Epidermal melanocyte (primary cell): ENCODE data around the gene TLR6.
"Not testable (repeated sequence)": the region's sequence is repeated elsewhere in the genome, so short reads cannot be mapped to it uniquely, and the experiment has no call there.

Experiments
- DNase-seq: peaks from one replicate; pipeline ENCODE4 v3.0.0; 2011; ENCODE audit warnings: low spot score; ENCODE audit not compliant: insufficient read length

The TLR6 gene

DNA sequence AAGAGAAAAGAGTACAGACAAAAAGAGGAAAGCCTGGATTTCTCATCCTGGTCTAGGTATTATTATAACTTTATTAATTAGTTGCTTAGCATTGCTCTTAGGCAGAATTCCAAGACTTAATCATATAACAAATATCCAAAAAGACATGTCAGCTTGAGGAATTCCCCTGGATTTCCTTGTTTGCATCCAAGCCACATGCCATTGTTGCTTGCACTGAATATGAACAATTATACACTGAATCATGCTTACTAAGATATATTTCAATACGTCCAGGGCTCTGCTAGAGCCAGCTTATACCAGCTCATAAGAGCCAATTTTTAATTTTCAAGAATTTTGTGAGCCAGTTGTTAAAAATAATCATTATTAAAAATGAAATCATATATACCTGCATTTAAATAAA is 68.3 kb downstream of the TLR6 start:
- no peak for DNase-seq

DNA sequence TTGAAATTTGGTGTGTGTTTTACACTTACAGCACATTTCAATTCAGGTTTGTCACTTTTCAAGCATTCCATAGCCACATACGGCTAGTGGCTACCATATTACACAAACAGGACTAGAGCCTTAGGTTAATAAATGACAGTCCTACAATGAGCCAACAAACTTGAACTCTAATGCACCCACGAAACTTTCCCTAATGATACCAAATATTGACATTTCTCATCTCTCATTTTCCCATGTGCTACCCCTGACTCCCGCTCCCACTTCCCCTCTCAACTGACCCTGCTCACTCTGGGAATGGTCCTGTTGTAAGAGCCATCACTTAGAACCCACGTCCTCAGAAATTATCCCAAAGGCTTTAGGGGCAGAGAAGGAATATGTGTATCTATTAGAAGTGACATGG is 68.9 kb downstream of the TLR6 start:
- DNase-seq, result no peak

DNA sequence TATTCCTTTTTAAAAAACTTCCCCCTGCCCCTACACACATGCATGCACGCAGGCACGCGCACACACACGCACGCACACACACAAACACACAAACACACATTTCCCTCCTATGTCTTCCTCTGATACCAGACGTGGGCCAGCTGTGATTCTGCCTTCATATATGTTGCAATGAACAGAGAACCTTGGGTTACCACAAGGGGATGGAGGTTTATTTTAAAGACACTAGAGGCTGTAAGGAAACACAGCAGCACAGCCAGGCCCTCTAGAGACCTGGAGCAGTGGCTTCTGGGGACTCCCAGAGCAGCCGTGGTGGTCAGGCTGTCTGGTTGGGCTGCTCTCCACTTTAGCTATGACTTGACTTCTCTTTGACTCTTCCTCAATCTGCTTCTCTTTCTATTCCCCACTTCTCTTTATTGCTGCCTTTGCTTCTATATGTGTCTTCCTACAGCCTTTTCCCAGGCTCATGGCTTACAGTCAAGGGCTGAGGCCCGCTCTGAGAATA is 70.7 kb downstream of the TLR6 start:
- DNase-seq, result no peak

DNA sequence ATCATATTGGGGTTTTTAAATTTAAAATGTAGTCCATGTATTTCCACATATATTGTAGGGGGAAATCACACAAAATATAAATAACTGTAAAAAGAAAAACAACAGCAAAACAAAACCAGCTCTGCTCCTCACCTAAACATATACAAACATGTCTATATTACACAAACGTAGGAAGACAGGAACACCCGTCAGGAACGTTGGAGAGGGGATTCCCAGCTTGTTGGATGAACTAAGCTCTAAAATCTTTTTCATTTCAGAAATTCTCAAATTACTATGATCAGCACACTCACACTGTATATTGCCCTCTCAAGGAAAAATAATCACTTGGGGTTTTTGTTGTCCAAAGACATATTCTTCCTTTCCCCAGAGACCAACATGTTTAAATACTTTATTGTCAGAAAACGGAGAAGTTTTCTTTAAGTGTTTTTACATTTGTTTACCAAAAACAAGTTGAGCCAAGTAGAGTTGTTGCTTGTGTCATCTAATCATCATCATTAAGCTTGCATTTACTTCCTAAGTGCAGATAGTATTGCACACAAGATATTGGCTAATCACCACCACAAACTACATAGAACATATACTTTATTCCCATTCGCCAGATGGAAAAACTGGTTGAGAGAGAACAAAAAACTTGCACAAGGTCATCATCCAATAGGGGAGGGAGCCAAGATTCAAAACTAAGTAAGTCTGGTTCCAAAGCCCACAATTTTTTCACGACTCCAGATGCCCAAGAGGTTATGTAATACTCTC is 71.4 kb downstream of the TLR6 start:
- no peak for DNase-seq

DNA sequence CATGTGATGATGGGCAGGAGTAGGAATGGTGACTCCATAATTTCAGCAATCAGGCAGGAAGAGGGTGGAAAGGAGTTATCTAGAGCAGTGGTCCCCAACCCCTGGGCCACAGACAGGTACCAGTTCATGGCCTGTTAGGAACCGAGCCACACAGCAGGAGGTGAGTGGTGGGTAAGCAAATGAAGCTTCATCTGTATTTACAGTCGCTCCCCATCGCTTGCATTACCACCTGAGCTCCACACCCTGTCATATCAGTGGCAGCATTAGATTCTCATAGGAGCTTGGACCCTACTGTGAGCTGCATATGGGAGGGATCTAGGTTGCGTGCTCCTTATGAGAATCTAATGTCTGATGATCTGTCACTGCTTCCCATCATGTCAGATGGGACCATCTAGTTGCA is 72.5 kb downstream of the TLR6 start:
- DNase-seq, result no peak

DNA sequence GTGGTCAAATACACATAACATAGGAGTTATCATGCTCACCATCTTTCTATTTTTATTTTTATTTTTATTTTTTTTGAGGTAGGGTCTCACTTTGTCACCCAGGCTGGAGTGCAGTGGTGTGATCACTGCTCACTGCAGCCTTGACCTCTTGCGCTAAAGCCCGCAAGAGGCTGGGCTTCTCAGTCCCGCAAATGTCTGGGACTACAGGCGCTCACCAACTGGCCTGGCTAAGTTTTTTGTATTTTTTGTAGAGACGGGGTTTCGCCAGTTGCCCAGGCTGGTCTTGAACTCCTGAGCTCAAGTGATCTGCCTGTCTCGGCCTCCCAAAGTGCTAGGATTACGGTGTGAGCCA is 73.5 kb downstream of the TLR6 start:
- no peak for DNase-seq

DNA sequence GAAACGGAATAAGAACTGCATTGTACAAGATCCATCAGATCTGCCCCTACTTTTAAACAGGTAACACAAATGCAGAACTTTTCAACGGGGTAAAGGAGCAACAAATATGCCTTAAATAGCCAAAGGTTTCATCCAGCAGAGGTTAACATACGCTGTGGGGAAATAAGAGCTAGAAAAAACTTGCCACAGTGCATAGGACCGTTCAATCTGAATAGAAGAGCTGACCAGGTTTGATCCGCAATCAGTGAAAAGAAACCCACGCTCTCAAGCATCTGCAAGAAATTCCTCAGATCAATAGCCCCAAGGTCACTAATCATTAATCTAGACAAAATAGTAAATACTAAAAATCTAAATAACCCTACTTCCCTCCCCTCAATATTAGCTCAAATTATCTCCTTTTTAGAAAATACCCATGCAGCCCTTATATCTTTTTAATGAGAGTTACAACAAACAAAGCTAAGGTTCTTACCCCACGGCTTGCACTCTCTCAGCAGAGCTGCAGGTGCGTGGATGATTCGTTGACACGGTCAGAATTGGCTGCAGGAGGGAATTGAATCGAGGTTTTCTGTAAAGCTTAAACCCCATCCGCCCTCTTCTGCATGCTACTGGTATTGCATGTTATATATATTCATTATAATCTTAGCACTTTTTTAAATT is 74.0 kb downstream of the TLR6 start, which contains the start of gene TLR10:
TLR10 (minus strand) TSS at position 539 of the 657 bp plus-strand sequence. CDS start 7,400 bp downstream, outside the sequence.
- DNase-seq, result peak; percentile 27

DNA sequence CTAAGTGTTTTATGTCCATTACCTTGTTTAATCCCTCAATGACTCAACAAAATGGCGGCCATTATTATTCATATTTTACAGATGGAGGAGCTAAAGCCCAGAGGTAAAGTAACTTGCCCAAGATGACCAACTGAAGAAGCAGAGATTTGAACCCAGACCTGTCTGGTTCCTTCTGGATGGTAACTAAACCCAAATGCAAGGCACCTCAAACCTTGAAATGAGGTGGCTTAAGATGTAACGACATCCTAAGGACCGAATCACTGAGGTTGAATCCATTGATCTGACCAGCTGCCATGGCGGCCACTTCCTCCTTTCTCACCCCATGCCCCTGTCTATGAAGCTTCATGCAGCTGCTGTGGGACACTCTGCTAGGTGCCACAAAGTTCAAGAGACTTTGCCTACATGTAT is 74.8 kb downstream of the TLR6 start:
- no peak for DNase-seq

DNA sequence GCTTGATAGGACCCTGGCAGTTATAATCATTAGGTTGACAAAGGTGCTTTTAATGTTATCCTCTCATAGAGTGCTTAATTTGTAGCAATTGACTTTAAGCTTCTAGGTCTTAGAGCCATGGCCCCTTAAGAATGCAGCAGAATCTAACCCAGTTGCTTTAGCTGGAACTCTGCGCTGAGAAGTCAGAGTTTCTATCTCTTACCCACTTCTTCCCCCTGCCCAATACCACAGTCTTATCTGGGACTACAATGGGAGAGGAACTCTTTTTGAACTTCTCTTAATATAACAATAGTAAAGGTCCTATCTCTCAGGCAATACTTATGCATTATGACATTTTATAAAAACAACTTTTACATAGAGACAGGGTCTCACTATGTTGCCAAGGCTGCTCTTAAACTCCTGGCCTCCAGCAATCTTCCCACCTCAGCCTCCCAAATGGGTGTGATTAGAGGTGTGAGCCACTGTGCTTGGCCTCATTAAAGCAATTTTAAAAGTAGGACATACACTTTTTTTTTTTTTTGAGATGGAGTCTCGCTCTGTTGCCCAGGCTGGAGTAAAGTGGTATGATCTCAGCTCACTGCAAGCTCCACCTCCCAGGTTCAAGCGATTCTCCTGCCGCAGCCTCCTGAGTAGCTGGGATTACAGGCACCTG is 75.7 kb downstream of the TLR6 start:
- DNase-seq, result no peak

DNA sequence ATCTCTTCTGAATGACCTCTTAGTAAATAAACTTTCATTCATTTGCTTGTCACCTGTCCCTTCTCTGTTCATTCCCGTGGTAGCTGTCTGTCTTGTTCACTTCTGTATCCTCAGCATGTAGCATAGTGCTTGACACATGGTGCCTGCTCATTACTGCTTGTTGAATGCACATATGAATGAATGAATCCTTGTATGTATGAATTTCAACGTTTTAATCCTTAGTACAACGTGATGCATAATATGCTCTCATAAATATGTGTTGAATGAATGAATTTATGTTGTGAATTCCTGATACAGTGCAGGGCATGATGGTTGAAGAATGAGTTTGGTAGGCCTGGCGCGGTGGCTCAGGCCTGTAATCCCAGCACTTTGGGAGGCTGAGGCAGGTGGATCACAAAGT is 76.8 kb downstream of the TLR6 start:
- DNase-seq, result no peak

DNA sequence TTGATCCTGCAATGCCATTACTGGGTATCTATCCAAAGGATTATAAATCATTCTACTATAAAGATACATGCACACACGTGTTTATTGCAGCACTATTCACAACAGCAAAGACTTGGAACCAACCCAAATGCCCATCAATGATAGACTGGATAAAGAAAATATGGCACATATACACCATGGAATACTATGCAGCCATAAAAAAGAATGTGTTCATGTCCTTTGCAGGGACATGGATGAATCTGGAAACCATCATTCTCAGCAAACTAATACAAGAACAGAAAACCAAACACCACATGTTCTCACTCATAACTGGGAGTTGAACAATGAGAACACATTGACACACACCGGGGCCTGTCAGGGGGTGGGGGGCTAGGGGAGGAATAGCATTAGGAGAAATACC is 78.7 kb downstream of the TLR6 start:
- not testable (repeated sequence) for DNase-seq

DNA sequence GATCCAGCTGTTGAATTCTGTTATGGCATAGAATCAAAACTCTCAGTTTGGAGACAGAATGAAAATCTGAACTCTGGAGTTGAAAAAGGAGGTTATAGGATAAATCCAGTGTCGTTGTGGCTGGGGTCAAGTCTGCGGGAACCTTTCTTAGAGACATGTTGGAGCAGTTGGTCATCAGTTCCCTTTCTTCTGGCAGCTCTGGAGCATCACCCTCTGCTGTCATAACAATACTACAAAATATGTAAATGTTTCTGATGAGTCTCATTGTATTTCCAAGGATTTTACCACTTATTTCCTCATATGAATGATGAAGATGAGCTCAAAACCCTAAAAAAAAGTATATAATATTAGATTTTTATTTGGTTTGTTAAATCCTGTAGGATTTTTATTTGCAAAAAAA is 81.3 kb downstream of the TLR6 start:
- no peak for DNase-seq

DNA sequence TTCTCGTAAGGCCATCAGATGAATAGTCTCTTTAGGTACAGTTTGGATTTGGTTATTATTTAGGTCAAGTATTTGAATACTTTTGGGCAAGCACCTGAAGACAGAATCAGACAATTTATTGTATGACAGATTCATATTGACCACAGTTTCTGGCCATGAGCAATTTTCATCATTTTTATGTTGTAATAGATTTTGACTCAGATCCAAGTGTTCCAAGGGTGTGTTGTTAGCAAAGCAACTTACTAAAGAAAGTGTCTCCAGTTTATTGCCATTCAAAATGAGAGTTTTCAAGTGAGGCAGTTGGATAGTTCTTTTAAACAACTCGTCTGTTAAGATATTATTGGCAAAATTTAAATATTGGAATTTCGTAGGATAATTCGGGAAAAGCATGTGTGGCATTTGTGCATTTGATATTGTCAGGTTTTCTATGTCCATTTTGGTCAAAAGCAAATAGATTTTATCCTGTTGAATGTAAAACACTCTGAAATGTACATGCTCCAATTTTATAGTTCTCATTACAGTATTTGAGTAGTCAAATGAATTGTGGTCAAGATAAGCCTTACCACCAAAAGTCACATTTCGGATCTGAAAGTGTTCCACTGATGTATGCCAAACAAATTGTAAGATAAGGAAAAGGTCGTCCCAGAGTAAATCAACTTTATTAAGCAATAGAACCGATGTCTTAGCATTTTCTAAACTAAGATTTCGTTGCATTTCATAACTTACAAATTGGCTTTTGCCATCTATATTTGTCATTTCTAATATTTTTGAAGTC is 82.2 kb downstream of the TLR6 start:
- no peak for DNase-seq
